HG03378 (cell line): ENCODE results near the gene PIH1D2.
A peak's percentile ranks its signal among the peaks of the same experiment; 100 is the strongest.
"Not testable (repeated sequence)": the region's sequence is repeated elsewhere in the genome, so short reads cannot be mapped to it uniquely, and the experiment has no call there.

Experiments used
- ATAC-seq: cut with Tn5 transposase; IDR thresholded peaks from one replicate; pipeline ENCODE4 v1.9.1; 2021; ENCODE audit warnings: mild to moderate bottlenecking, moderate library complexity; ENCODE audit not compliant: unreplicated experiment

Gene PIH1D2

GRCh38 chr11:112057170-112057569 is 16.6 kb downstream of the PIH1D2 start:
- ATAC-seq, result no peak

- no peak for ATAC-seq
Measured at GRCh38 chr11:112051768-112052167, 22.0 kb downstream of the PIH1D2 start.

DNA sequence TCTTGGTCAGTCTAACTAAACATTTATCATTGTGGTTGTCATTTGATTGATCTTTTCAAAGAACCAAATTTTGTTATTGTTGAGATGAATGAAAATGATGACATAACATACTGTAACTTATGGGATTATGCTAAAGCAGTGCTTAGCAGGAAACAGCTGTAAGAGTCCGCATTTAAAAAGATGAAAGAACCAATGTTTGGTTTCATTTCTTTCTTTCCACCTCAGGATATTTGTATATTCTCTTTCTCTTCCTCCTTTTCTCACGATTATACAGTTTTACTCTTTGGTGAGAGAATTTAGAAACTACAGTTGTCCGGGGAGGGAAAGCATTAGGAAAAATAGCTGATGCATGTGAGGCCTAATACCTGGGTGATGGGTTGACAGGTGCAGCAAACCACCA is 23.1 kb downstream of the PIH1D2 start:
- ATAC-seq, result peak; percentile 88

DNA sequence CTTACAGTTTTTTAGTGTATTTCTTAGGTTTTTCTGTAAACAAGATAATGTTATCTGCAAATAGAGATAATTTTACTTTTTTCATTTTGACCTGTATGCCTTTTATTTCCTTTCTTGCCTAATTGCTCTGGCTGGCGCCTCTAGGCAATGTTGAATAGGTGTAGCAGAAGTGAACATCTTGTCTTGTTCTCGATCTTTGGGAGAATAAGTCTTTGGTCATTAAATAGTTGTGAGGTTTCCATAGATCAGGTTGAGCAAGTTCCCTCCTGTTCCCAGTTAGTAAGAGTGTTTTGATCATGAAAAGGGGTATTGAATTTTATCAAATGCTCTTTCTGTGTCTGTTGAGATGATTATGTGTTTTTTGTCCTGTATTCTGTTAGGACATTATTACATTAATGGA is 24.0 kb downstream of the PIH1D2 start:
- ATAC-seq, result no peak

DNA sequence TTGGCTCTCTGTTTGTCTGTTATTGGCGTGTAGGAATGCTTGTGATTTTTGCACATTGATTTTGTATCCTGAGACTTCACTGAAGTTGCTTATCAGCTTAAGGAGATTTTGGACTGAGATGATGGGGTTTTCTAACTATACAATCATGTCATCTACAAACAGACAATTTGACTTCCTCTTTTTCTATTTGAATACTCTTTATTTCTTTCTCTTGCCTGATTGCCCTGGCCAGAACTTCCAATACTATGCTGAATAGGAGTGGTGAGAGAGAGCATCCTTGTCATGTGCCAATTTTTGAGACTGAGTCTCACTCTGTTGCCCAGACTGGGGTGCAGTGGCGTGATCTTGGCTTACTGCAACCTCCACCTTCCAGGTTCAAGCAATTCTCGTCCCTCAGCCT is 25.6 kb downstream of the PIH1D2 start:
- ATAC-seq, result not testable (repeated sequence)

- not testable (repeated sequence) for ATAC-seq
Measured at GRCh38 chr11:112046647-112047046, 27.2 kb downstream of the PIH1D2 start.

GRCh38 chr11:112044961-112045360 is 28.9 kb downstream of the PIH1D2 start:
- ATAC-seq, result no peak

- ATAC-seq, result no peak
Measured at GRCh38 chr11:112042961-112043304, 30.9 kb downstream of the PIH1D2 start.

DNA sequence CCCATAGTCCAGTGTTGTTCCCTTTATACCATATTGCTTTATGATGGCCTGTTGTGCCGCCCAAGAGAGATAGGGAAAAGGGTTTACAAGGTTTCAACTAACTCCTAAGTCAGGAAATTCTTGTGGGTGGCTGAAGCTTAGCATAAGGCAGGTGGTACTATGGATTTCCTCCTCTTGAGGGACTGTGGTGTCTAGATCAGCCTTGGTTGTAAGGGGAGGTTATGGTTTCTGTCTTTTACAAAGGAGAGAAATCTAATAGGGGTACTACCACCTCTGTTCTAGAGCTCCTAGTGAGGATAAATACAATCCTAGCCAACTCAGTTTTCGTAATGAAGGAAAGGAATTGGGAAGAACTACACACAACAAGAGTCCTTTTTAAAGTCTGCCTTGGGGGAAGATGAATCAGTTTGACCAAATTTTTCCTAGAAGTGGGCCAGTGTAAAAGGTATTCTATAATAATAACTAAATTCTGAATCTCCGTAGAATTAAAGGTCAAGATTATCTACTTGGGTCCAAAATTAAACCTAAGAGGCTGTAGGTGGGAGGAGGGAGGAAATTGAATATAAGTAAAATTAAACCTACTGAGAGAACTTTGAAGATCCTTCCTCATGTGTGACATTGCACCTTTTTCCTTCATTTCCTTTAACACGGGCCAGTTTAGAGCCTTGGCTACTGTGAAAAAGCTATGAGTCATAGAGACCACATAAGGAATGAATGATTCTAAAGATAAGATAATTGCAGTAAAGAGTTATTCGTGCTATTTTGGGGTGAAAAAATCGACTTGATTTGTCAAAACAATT is 31.5 kb downstream of the PIH1D2 start:
- no peak for ATAC-seq

GRCh38 chr11:112037527-112037926 is 36.3 kb downstream of the PIH1D2 start:
- ATAC-seq, result no peak

GRCh38 chr11:112033902-112034301 is 39.9 kb downstream of the PIH1D2 start:
- ATAC-seq, result no peak

GRCh38 chr11:112029460-112029859 is 44.4 kb downstream of the PIH1D2 start:
- ATAC-seq, result no peak

DNA sequence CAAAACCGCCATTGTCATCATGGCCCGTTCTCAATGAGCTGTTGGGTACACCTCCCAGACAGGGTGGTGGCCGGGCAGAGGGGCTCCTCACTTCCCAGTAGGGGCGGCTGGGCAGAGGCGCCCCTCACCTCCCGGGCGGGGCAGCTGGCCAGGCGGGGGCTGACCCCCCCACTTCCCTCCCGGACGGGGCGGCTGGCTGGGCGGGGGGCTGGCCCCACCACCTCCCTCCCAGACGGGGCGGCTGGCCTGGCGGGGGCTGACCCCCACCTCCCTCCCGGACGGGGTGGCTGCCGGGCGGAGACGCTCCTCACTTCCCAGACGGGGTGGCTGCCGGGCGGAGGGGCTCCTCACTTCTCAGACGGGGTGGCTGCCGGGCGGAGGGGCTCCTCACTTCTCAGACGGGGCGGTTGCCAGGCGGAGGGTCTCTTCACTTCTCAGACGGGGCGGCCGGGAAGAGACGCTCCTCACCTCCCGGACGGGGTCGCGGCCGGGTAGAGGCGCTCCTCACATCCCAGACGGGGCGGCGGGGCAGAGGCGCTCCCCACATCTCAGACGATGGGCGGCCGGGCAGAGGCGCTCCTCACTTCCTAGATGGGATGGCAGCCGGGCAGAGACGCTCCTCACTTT is 46.9 kb downstream of the PIH1D2 start:
- ATAC-seq, result not testable (repeated sequence)

GRCh38 chr11:112025707-112026106 is 48.1 kb downstream of the PIH1D2 start:
- ATAC-seq, result peak; percentile 4

- ATAC-seq, result peak; percentile 58
Measured at GRCh38 chr11:112024773-112025678, 48.8 kb downstream of the PIH1D2 start, which contains the start of gene DLAT. TSS of gene DLAT (plus strand) at chr11:112025408. CDS start at chr11:112025473, 65 bp downstream.

GRCh38 chr11:112024178-112024772 is 49.5 kb downstream of the PIH1D2 start:
- peak; percentile 45 for ATAC-seq

GRCh38 chr11:112023104-112023503 is 50.7 kb downstream of the PIH1D2 start:
- ATAC-seq, result no peak

- no peak for ATAC-seq
Measured at GRCh38 chr11:112019066-112019465, 54.8 kb downstream of the PIH1D2 start.
